Measurements from ENCODE around the gene NXF1.

- TF ChIP-seq CTCF (IDR thresholded peaks at IDR 0.05) = no peak
- no peak for TF ChIP-seq POLR2A (IDR thresholded peaks at IDR 0.05)
These were observed 45.9 kb upstream of the NXF1 start for GRCh38 chr11:62850911-62851806.
